NCI-H226 (cell line): Measurements from ENCODE around the gene MN1.

ENCODE experiments used
- DNase-seq: peaks from one replicate; pipeline ENCODE4 v3.0.0-alpha.2; 2015

Gene MN1

DNA sequence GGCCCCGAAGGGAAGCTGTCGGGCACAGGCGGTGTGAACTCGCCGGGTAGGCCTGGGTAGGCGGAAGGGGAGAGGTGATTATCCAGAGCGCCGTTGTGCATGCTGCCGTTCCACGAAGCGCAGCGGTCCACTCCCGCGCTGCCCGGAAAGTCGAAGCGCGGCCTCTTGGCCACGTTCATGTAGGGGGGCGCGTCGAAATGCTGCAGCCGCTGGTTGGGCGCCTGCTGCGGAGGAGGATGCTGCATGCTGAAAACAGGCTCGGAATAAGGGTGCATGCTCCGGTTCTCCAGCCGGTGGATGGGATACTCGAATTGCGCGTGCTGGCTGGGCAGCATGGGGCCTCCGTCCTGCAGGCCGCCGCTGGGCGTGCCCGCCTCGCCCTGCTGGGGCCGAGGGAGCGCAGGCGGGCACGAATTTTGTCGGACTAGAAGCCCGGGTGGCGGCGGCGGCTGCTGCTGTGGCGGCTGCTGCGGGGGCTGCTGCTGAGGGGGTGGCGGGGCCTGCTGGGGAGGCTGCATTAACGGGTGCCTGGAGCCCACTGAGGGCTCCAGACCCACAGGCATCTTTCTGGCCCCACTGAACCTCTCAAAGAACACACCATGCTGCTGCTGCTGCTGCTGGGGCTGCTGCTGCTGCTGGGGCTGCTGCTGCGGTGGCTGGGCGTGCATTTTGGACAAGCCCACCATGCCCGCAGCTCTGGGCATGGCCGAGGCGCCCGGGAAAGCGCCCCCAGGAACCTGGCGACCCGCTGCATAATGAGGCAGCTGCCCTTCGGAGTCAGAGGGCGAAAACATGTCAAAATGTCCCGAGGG, 2.3 kb downstream of the MN1 start:
- DNase-seq = no peak

- no peak for DNase-seq
Measured at GRCh38 chr22:27798511-27799014, 3.0 kb downstream of the MN1 start.

- DNase-seq = no peak
Measured at GRCh38 chr22:27797520-27798391, 3.8 kb downstream of the MN1 start.

- DNase-seq = no peak
Measured at GRCh38 chr22:27796829-27797519, 4.6 kb downstream of the MN1 start.

DNA sequence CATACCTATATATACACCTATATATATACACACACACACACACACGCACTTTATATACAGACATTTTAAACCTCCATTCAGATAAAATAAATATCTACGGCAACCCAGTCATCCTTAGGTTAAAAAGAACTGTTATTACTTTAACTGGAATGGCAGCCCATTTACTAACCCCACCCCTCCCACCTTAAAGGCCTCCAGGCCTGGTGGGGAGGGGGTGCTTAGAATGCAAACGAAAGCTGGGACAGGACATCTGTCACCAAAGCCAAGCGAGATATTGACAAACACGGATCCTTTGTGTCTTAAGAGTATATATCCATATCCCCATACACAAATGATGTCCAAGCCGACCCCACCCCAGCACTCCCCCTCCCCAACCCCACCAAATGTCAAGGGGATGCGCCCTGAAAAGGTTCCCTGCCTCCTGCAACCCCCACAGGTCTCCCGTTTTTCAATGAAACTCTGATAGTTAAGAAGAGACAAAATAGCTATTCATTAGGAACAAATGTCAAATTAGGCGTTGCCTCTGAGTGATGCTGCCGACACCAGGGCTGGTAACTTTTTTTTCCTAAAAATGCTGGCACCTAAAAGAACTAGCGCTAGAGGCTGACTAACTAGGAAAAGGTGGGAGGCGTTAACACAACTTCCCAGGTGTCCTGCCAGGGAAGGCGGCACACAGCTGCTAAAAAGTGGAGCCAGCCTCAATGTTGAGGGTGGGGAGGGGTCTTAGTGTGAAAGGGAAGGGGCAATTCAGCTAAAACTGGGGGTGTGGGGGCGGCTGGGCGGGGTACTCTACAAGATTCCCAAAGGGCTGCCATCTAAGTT, 5.6 kb downstream of the MN1 start:
- DNase-seq = no peak

GRCh38 chr22:27795053-27795452, 6.5 kb downstream of the MN1 start:
- DNase-seq = no peak

GRCh38 chr22:27794226-27794625, 7.3 kb downstream of the MN1 start:
- no peak for DNase-seq

DNA sequence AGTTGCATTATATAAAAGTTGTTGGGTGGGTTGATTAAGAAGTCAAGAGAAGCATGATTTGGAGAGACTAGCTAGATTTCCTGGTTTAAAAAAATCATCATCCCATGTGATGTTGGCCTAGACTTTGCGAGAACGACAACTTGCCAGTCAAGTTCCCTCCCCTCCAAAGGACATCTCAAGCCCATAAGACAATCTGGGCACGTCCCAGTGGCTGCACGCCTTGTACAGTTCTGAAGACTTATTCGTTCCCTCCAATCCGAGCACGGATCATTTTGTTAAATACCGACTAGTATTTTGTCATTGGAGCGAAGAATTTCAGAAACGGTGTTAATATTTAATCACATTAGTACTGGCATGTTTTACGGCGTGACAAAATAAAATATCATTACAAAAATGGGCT, 8.0 kb downstream of the MN1 start:
- DNase-seq = no peak

GRCh38 chr22:27792452-27793161, 8.9 kb downstream of the MN1 start:
- no peak for DNase-seq

GRCh38 chr22:27791859-27792241, 9.7 kb downstream of the MN1 start:
- no peak for DNase-seq

DNA sequence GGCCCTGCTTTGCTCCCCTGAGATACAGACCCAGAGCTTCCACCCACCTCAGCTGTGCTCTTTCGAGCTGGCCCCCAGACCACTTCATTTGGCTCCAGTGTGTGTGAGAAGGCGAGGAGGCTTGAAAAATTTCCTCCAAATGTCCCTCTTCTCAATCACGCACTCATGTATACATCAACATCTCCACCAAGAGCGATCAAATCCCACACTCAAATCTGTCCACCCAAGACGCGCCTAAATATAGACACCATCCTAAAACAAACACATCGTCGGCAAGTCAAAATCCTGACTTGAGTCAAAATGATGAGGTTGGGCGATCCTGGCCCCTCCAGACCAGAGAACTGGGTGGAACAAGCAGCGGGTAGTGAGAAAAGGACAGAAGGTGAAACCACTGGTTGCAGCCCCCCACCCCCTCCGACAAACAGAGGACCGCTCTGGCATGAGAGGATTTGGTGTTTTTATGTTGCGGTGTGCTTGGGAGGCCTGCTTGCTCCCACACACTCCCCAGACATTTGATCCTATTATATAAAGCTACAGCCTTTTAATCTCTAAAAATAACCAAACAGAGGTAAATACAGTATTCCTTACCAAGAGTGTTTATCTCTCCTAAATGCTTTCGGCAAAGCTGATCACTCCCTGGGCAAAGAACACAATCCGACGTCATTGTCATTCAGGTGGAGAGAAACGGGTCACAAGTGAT, 10.2 kb downstream of the MN1 start:
- no peak for DNase-seq

GRCh38 chr22:27790376-27791158, 11.0 kb downstream of the MN1 start:
- no peak for DNase-seq

- no peak for DNase-seq
Measured at GRCh38 chr22:27788500-27789288, 12.9 kb downstream of the MN1 start.

DNA sequence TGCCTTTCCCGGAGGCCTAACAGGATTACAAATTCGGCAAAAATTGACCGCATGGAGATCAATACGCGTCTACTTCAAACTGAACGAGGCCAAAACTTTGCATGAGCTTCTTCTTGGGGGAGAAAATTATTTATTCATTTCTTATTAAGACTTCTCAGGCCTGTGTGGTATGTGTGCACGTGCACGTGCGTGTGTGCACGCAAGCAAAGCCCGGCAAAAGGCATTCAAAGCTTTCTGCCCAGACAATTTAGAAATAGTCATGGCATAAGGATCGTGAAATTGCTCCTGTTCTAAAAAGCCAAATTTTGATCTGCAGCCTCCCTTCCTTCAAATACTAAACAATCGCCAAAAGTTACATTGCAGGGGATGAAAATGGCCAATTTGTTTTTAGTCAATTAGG, 14.6 kb downstream of the MN1 start:
- no peak for DNase-seq

DNA sequence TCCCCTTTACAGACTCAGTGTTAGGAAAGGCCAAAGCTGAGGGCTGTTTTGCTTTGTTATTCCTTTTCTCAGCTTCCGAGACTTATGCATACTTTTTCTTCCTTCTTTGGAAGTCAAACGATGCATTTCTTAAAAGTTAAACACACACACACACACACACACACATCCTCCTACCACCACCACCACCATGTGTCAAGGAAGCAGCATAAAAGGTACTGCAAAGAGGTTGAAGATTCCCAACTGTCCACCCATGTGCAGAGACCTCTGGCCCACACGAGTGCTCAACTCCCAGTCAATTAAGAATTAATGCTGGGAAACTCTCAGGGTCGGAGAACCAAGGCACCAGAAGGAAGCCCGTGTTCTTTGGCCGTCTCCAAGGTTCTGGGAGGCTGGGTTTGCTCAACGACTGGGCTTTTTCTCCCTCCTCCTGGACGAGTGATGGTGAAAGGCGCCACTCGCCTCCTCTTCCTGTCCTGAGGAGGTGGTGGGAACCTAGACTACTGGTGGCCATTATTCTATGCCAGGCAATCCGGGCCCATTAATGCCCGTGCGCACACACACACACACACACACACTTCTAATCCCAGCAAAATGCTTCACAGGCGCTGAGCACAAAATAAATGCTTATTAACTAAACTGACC, 15.1 kb downstream of the MN1 start:
- no peak for DNase-seq

DNA sequence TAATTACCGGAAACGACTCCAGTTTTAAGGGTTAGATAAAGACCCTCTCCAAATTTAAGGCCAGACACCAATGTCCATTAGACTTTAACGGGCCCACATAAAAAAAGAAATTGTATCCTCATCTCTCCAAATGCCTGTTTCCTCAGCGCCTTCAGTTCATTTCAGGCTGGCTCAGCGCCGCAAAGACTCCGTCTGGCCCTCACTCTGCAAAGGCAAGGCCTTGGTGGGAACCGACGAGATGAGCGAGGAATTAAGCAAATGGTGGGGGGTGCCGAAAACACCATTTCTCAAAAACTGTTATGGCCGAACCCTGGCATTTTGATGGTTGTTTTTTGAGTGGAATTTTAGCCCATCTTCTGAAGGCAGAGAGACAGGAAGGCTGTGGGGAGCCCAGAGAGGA, 15.7 kb downstream of the MN1 start:
- DNase-seq = no peak

DNA sequence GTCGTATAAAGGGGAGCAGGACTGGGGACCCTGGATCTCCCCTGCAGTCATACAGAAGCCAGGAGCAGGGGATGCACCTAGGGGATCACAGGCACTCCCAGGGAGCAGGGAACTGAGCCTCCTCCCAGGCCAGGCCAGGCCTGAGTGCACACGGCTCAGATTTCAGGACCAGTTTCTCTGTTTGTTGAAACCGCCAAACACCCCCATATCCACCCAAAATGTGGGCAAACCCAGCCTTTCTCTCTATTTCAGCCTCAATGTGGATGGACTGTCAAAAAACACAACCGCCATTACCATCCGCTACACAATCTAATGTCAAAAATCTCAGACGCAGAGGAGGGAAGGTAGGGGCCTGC, 17.5 kb downstream of the MN1 start:
- no peak for DNase-seq

DNA sequence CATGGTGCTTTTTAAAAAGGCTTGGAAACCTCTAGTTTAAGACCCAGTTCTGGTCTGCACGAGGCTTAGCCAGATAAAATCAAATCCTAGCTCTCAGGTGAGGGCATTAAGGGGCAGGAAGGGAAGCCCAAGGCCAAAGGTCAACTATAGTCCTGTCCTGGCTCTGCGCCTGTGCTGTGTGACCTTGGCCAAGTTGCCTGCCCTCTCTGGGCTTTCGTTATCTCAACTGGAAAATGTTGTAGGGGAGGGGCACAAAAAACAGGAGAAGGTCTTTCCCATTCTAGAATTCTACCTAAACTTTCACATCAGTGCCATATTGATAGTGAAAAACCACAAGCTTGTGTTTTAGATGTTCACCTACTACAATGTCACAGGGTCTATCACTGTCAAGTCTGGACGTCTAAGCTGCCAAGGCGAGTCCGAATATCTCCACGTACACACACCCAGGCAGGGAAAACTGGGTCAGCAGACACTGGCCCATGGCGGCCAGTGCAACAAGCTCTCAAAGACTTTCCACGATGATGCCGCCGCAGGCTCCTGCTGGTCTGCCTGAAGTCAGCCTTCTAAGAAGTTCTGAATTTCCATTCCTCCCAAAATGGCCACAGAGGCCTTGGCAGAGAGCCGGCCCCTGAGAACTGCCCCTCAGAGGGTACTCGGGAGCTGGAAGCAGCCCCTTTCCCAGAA, 18.0 kb downstream of the MN1 start:
- DNase-seq = no peak
